HG02623 (cell line): ENCODE data around the gene CALM3.
A peak's percentile ranks its signal among the peaks of the same experiment; 100 is the strongest.
"Not testable (repeated sequence)": the region's sequence is repeated elsewhere in the genome, so short reads cannot be mapped to it uniquely, and the experiment has no call there.

ENCODE experiments used
- ATAC-seq: cut with Tn5 transposase; IDR thresholded peaks from one replicate; pipeline ENCODE4 v1.9.1; 2021; ENCODE audit warnings: moderate library complexity; ENCODE audit not compliant: unreplicated experiment

CALM3 gene

GRCh38 chr19:46614114-46614722 lies 13.1 kb downstream of the CALM3 start:
- peak; percentile 39 for ATAC-seq

- no peak for ATAC-seq
Measured at GRCh38 chr19:46615966-46616365, 14.8 kb downstream of the CALM3 start.

- no peak for ATAC-seq
Measured at GRCh38 chr19:46616631-46617322, 15.6 kb downstream of the CALM3 start.

- ATAC-seq: no peak
Measured at GRCh38 chr19:46617601-46618000, 16.5 kb downstream of the CALM3 start.

- ATAC-seq: no peak
Measured at GRCh38 chr19:46618670-46619231, 17.6 kb downstream of the CALM3 start.

DNA sequence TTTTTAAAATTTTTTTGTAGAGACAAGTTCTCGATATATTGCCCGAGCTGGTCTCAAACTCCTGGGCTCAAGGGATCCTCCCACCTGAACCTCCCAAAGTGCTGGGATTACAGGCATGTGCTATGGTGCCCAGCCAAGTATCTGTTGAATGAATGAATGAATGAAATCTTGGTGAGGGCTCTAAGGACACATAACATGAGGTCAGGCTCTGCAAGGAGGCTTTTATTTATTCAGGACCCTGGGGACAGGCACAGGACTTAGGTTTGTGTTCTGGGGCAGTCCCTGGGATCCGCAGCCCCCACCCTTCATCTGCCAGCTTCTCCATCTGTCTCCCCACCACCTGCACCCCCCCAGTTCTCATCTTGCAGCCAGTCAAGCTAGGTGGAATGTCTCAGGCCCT lies 19.1 kb downstream of the CALM3 start:
- no peak for ATAC-seq

DNA sequence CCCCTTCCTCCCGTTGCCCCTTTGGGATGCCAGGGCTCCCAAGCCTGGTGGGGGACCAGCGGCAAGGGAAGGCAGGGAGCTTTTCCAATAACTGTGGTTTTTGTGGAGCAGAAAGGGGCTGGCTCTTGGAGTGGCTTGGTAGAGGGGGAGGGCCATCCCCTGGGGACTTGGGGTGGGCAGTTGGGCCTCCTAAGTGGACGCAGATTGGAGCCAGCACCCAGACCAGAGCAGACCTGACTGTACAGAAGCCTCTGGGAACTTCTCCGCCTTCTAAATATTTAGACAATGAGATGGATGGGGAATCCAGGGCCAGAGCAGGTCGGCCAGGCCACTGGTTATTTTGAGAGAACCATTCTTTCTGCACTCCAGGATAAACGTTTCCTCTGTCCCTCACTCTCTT lies 19.6 kb downstream of the CALM3 start:
- no peak for ATAC-seq

GRCh38 chr19:46621191-46622117 lies 20.3 kb downstream of the CALM3 start:
- no peak for ATAC-seq

DNA sequence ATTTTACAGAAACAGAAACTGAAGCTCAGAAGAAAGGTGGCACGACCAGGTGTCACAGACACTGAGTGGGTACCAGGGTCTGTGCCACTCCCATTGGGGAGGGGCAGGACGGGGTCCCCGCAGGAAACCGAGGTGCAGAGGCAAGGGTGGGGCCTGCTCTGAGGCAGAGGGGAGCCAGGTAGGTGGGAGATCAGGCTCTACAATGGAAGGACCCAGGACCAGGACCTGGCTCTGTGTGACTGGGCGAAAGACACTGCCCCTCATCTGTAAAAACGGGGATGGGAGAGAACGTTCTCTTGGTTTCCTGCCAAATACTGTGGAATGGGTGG lies 21.0 kb downstream of the CALM3 start:
- no peak for ATAC-seq

DNA sequence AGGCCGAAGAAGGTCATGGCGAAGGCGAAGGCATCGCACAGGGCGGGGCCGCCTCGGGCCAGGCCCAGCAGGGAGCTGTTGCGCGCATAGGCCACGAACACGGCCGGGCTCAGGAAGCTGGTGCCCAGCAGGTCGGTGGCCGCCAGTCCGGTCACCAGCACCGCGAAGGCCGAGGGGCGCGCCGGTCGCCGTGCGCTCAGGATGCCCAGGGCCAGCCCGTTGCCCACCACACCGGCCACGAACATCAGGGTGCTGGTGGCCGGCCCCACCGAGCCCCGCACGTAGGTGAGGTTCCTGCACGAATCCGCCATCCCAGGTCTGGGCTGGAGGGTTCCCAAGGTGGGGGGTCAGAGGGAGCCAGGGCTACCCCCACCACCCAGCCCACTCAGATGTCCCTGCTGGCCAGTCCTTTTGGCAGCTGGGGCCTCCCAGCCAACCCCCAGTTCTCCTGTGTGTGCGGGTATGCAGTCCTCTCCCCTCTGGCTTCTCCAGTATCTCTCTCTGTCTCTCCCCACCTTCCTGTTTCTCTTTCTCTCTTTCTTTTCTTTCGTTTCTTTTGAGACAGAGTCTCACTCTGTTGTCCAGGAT lies 22.9 kb downstream of the CALM3 start:
- no peak for ATAC-seq

DNA sequence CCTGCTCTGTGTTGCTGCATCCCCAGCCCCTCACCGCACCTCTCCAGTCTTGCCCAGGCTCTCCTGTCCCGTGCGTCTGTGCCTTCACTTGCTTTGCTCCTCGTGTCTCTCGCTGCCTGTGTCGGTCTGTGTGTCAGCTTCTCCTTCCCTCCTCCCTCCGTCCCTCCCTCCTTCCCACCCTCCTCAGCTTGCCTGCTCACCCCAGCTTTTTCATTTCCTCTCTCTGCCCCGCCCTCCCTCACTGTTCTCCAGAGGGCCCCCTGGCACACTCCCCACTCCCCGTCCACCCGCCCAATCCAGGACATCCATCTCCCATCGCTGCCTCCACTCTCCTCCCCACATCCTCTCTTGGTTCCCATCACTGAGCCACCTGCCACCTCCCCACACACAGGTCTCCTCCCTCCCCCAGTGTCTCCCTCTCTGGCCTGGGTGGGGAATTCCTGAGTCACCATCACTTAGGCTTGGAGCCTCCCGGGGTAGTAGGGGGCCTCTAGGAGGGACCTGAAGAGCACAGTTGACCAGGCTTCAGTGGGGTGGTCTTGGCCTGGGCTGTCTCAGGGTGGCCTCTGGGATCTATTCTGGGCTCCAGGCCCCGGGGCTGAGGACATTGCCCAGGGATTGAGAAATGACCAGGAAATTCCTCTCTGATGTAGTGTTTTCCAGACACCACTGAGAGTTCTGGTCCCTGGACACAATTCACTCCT lies 24.0 kb downstream of the CALM3 start, which contains the start of gene PTGIR:
TSS of gene PTGIR (minus strand) at position 132 of the 704 bp plus-strand sequence. CDS start 864 bp downstream, outside the sequence.
- no peak for ATAC-seq

- no peak for ATAC-seq
Measured at GRCh38 chr19:46625731-46626130, 24.6 kb downstream of the CALM3 start.

GRCh38 chr19:46626446-46626845 lies 25.3 kb downstream of the CALM3 start:
- ATAC-seq: no peak

DNA sequence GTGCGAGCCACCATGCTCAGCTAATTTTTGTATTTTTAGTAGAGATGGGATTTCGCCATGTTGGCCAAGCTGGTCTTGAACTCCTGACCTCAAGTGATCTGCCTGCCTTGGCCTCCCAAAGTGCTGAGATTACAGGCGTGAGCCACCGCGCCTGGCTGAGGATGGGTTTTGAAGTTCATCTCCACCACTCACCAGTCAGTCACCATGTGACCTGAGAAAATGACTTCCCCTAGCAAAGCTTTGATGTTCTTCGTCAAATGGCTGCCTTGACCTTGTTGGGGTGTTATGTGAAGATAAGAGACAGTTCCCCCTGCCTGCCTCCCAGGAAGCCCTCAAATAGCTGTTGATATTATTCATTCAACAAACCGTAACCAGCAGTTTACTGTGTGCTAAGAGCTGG lies 27.8 kb downstream of the CALM3 start:
- ATAC-seq: not testable (repeated sequence)

DNA sequence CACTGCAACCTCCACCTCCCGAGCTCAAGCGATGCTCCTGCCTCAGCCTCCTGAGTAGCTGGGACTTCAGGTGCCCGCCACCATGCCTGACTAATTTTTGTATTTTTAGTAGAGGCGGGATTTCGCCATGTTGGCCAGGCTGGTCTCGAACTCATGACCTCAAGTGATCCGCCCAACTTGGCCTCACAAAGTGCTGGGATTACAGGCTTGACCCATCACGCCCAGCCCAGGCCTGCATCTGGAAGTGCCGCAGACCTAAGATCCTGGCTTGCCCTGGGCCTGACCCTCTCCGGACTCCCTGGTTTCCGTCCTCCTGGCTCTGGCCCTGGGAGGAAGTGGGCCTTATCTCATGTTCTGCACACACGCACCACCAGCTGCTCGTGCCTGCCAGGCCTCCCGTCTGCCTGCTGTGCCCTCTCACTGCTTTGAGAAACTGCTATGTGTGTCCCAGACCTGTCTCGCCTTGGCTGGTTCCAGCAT lies 28.5 kb downstream of the CALM3 start:
- ATAC-seq: no peak

GRCh38 chr19:46630586-46631205 lies 29.6 kb downstream of the CALM3 start:
- ATAC-seq: no peak

DNA sequence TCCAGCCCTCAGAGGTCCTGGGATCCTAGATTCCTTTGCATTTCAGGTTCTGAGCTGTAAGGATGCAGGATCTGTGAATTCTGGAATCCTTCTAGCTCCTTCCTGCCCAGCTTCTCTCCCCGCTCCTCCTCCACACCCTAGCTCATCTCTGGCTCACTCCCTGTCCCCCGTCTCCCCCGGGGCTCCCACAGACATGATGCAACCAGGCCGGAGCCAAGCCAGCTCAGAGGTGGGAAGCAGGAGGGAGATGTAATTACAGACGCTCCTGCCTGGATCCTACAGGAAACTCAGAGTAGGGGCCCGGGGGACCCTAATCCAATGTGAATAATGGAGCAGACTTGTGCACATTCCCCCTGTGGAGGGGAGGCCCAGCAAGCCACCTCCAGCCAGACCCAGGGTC lies 30.4 kb downstream of the CALM3 start:
- ATAC-seq: no peak

GRCh38 chr19:46633130-46633529 lies 32.0 kb downstream of the CALM3 start:
- no peak for ATAC-seq

- no peak for ATAC-seq
Measured at GRCh38 chr19:46634045-46634655, 33.0 kb downstream of the CALM3 start.
